Measurements from ENCODE around the gene BCHE. TPM values are rescaled to one million over a fixed set of nuclear protein-coding genes. Genes with fewer than 3 reads are reported as not detected.

The BCHE gene
- 0.28 and 1.6 TPM in 2 replicates for total RNA-seq

DNA sequence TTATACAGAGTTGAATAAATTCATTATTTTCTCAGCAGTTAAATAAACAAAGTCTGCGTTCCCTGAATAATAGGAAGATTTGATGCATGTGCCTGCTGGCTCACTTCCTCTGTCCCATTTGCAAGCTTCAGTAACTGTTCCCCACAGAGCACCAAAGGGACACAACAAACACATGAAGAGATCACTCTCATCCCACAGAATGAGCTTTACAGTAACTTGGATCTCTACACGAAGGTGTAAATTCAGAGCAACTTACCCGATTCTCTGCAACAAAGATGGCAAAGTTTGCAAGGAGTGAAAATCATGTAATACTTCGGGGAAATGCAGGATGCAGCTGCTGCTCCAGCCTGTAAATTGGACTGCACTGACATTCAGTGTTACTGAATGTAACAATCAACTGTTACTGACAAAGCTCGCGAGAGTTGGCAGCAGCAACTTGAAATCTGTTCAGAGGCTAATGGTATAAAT lies at the start of gene BCHE:
BCHE (minus strand) TSS at position 366 of the 468 bp plus-strand sequence. CDS start 6,390 bp downstream, outside the sequence.

